Posterior cingulate gyrus (tissue), 11 donors: Measurements from ENCODE around the gene AKAP17A.
A peak's percentile ranks its signal among the peaks of the same experiment; 100 is the strongest.
"Not testable (repeated sequence)": the region's sequence is repeated elsewhere in the genome, so short reads cannot be mapped to it uniquely, and the experiment has no call there.

Source experiments
- DNase-seq, 10 donors: peaks; one replicate each; pipeline versions ENCODE4 v3.0.0 to v3.0.0-alpha.2; 2020 to 2021; ENCODE audit warnings: mixed read lengths in 3 of 10
- intact Hi-C: fragments of 100-400 bp; cut with DNase I; formaldehyde crosslinking; loops from one replicate; pipeline ENCODE4 v1.15.1; 2023

AKAP17A gene

GRCh38 chrX:1591102-1591862 is at the start of gene AKAP17A:
AKAP17A (plus strand) TSS chrX:1591604; CDS start chrX:1593463, 1,859 bp downstream.
- DNase-seq = peak; percentile 94 to 100 (median 98)
- intact Hi-C loops = loop anchor here (5.0 to 10.0 kb wide), 3 partner anchors 139 to 904 kb away; partner anchors contain the start of genes ASMTL and SLC25A6

GRCh38 chrX:1542994-1543725 is 48.2 kb upstream of the AKAP17A start:
- intact Hi-C loops = no loop called here
- DNase-seq = no peak

GRCh38 chrX:1545776-1546408 is 45.5 kb upstream of the AKAP17A start:
- intact Hi-C loops = no loop called here
- no peak for DNase-seq

GRCh38 chrX:1546691-1547251 is 44.6 kb upstream of the AKAP17A start:
- intact Hi-C loops = no loop called here
- peak in 1 of 10 donors; percentile 54 for DNase-seq

- DNase-seq = no peak
- intact Hi-C loops = no loop called here
These were observed 39.4 kb upstream of the AKAP17A start for GRCh38 chrX:1551959-1552546.

- peak in 1 of 10 donors; percentile 68 for DNase-seq
- intact Hi-C loops = no loop called here
These were observed 36.8 kb upstream of the AKAP17A start for GRCh38 chrX:1554469-1555210.

GRCh38 chrX:1555370-1555769 is 36.0 kb upstream of the AKAP17A start:
- DNase-seq = peak in 1 of 10 donors; percentile 13
- intact Hi-C loops = no loop called here

- intact Hi-C loops, DNase-seq: not testable (repeated sequence)
These were observed 34.0 kb upstream of the AKAP17A start for GRCh38 chrX:1557442-1557841.

- intact Hi-C loops = no loop called here
- peak in 2 of 10 donors; percentile 20 to 49 for DNase-seq
These were observed 32.5 kb upstream of the AKAP17A start for GRCh38 chrX:1558761-1559468.

GRCh38 chrX:1561164-1561563 is 30.2 kb upstream of the AKAP17A start:
- DNase-seq = no peak
- intact Hi-C loops = no loop called here

- peak in 1 of 10 donors; percentile 43 for DNase-seq
- intact Hi-C loops = not testable (repeated sequence)
These were observed 27.3 kb upstream of the AKAP17A start for GRCh38 chrX:1564077-1564476.

- peak in 1 of 10 donors; percentile 17 for DNase-seq
- intact Hi-C loops = no loop called here
These were observed 26.4 kb upstream of the AKAP17A start for GRCh38 chrX:1564750-1565683.

- peak in 1 of 10 donors; percentile 59 for DNase-seq
- intact Hi-C loops = not testable (repeated sequence)
These were observed 17.2 kb upstream of the AKAP17A start for GRCh38 chrX:1574181-1574580.

- peak in 2 of 10 donors; percentile 3 to 45 for DNase-seq
- intact Hi-C loops = no loop called here
These were observed 15.0 kb upstream of the AKAP17A start for GRCh38 chrX:1576201-1576992.

- intact Hi-C loops = no loop called here
- DNase-seq = no peak
These were observed 13.6 kb upstream of the AKAP17A start for GRCh38 chrX:1577845-1578244.

GRCh38 chrX:1578511-1579173 is 12.8 kb upstream of the AKAP17A start:
- intact Hi-C loops = no loop called here
- peak in 1 of 10 donors; percentile 17 for DNase-seq

- peak in 1 of 10 donors; percentile 61 for DNase-seq
- intact Hi-C loops = no loop called here
These were observed 10.3 kb upstream of the AKAP17A start for GRCh38 chrX:1581132-1581531.
